ENCODE measurements around the gene ATXN1.
"Not testable (repeated sequence)": the region's sequence is repeated elsewhere in the genome, so short reads cannot be mapped to it uniquely, and the experiment has no call there.

ATXN1 gene

GRCh38 chr6:16624636-16625290 is 136.5 kb downstream of the ATXN1 start:
- DNase-seq (ENCODE audit: low read depth in 1 of 2, low spot score in 1 of 2), result no peak

- DNase-seq (ENCODE audit: low read depth in 1 of 2, low spot score in 1 of 2), result no peak
Observed at GRCh38 chr6:16623731-16624130, 137.5 kb downstream of the ATXN1 start.

GRCh38 chr6:16623029-16623653 is 138.1 kb downstream of the ATXN1 start:
- no peak for DNase-seq (ENCODE audit: low read depth in 1 of 2, low spot score in 1 of 2)

- DNase-seq (ENCODE audit: low read depth in 1 of 2, low spot score in 1 of 2), result no peak
Observed at GRCh38 chr6:16622193-16622592, 139.1 kb downstream of the ATXN1 start.

- no peak for DNase-seq (ENCODE audit: low read depth in 1 of 2, low spot score in 1 of 2)
Observed at GRCh38 chr6:16621002-16621401, 140.3 kb downstream of the ATXN1 start.

- no peak for DNase-seq (ENCODE audit: low read depth in 1 of 2, low spot score in 1 of 2)
Observed at GRCh38 chr6:16619777-16620176, 141.5 kb downstream of the ATXN1 start.

- no peak for DNase-seq (ENCODE audit: low read depth in 1 of 2, low spot score in 1 of 2)
Observed at GRCh38 chr6:16618962-16619361, 142.3 kb downstream of the ATXN1 start.

GRCh38 chr6:16615215-16615614 is 146.0 kb downstream of the ATXN1 start:
- not testable (repeated sequence) for DNase-seq (ENCODE audit: low read depth in 1 of 2, low spot score in 1 of 2)

- not testable (repeated sequence) for DNase-seq (ENCODE audit: low read depth in 1 of 2, low spot score in 1 of 2)
Observed at GRCh38 chr6:16614143-16614542, 147.1 kb downstream of the ATXN1 start.

- DNase-seq (ENCODE audit: low read depth in 1 of 2, low spot score in 1 of 2), result not testable (repeated sequence)
Observed at GRCh38 chr6:16613504-16613903, 147.8 kb downstream of the ATXN1 start.

- DNase-seq (ENCODE audit: low read depth in 1 of 2, low spot score in 1 of 2), result no peak
Observed at GRCh38 chr6:16608444-16608843, 152.8 kb downstream of the ATXN1 start.

- DNase-seq (ENCODE audit: low read depth in 1 of 2, low spot score in 1 of 2), result peak in 1 of 2 donors; percentile 37
Observed at GRCh38 chr6:16602035-16602434, 159.2 kb downstream of the ATXN1 start.

- DNase-seq (ENCODE audit: low read depth in 1 of 2, low spot score in 1 of 2), result no peak
Observed at GRCh38 chr6:16600701-16601100, 160.6 kb downstream of the ATXN1 start.

- no peak for DNase-seq (ENCODE audit: low read depth in 1 of 2, low spot score in 1 of 2)
Observed at GRCh38 chr6:16600026-16600425, 161.2 kb downstream of the ATXN1 start.

GRCh38 chr6:16596616-16597331 is 164.5 kb downstream of the ATXN1 start:
- no peak for DNase-seq (ENCODE audit: low read depth in 1 of 2, low spot score in 1 of 2)

- DNase-seq (ENCODE audit: low read depth in 1 of 2, low spot score in 1 of 2), result no peak
Observed at GRCh38 chr6:16595514-16596120, 165.6 kb downstream of the ATXN1 start.

- no peak for DNase-seq (ENCODE audit: low read depth in 1 of 2, low spot score in 1 of 2)
Observed at GRCh38 chr6:16594849-16595248, 166.4 kb downstream of the ATXN1 start.

- DNase-seq (ENCODE audit: low read depth in 1 of 2, low spot score in 1 of 2), result no peak
Observed at GRCh38 chr6:16592223-16592911, 168.9 kb downstream of the ATXN1 start.

GRCh38 chr6:16591396-16592222 is 169.7 kb downstream of the ATXN1 start:
- DNase-seq (ENCODE audit: low read depth in 1 of 2, low spot score in 1 of 2), result peak in 1 of 2 donors; percentile 23

- no peak for DNase-seq (ENCODE audit: low read depth in 1 of 2, low spot score in 1 of 2)
Observed at GRCh38 chr6:16585805-16586204, 175.5 kb downstream of the ATXN1 start.

Data from activated CD4-positive, alpha-beta T cell treated with anti-CD3 and anti-CD28 coated beads, Interleukin-2, amount 50 U/mL, for 24 hours (primary cell).